C4-2B (cell line): ENCODE results near the gene OR52B2.

Source experiments
- CTCF ChIP-seq: fragments of 450-650 bp; conservative IDR thresholded peaks from 2 replicates; pipeline ENCODE4 v1.5.1; 2017; ENCODE audit warnings: mild to moderate bottlenecking
- ZFX ChIP-seq: fragments of 450-650 bp; IDR thresholded peaks from 2 replicates; pipeline ENCODE4 v1.6.1; 2017

GRCh38 chr11:6216501-6216900 lies 46.4 kb upstream of the OR52B2 start:
- no peak for TF ChIP-seq CTCF
- no peak for TF ChIP-seq ZFX
